H1 (cell line): ENCODE results near the gene HHIPL2. TPM values are rescaled to one million over a fixed set of nuclear protein-coding genes. Genes with fewer than 3 reads are reported as not detected.

Experiments used
- CTCF ChIA-PET: fragments of 300-600 bp; sonication (Branson Sonifier 250); formaldehyde crosslinking; loops from one replicate; lab custom pipeline; 2021; ENCODE audit not compliant: partially characterized antibody; lab: Charles Lee
- POLR2A ChIA-PET: fragments of 300-600 bp; sonication (Branson Sonifier 250); formaldehyde crosslinking; loops from one replicate; lab custom pipeline; 2021; ENCODE audit warnings: inconsistent platforms; ENCODE audit not compliant: partially characterized antibody; lab: Charles Lee
- DNase-seq, 2 experiments: peaks; one replicate each; pipeline versions ENCODE4 v3.0.0 to v3.0.0-alpha.2; 2010 to 2022; ENCODE audit warnings: low spot score in 2 of 2, low read depth in 1 of 2, mixed read lengths in 1 of 2
- FAIRE-seq: peaks from 2 replicates; lab custom pipeline; 2011; peaks lifted over from hg19 to GRCh38; lab: Jason Lieb, UNC
- H2AFZ ChIP-seq: 2 replicates; pipeline ENCODE4 v1.8.1; 2012; ENCODE audit warnings: low read length, inconsistent platforms
- H2AK5ac ChIP-seq: 2 replicates; pipeline ENCODE4 v1.6.1; 2013; ENCODE audit warnings: low read depth, low read length
- H2BK120ac ChIP-seq: replicated peaks from 2 replicates; pipeline ENCODE3; 2013; ENCODE audit warnings: low read depth, low read length, inconsistent platforms
- H2BK12ac ChIP-seq: 2 replicates; pipeline ENCODE4 v1.6.1; 2013; ENCODE audit warnings: low read depth, low read length
- H2BK15ac ChIP-seq: 2 replicates; pipeline ENCODE4 v1.6.1; 2013; ENCODE audit warnings: low read length
- H2BK20ac ChIP-seq: 2 replicates; pipeline ENCODE4 v1.6.1; 2013; ENCODE audit warnings: low read length
- H2BK5ac ChIP-seq: 2 replicates; pipeline ENCODE4 v1.6.1; 2013; ENCODE audit warnings: low read depth, low read length
- H3K14ac ChIP-seq: 2 replicates; pipeline ENCODE4 v1.6.1; 2013; ENCODE audit warnings: inconsistent platforms; ENCODE audit not compliant: insufficient read length
- H3K18ac ChIP-seq: 2 replicates; pipeline ENCODE4 v1.6.1; 2013; ENCODE audit warnings: low read length; ENCODE audit errors: extremely low read depth
- H3K23ac ChIP-seq: 2 replicates; pipeline ENCODE4 v1.6.1; 2013; ENCODE audit warnings: inconsistent platforms; ENCODE audit not compliant: insufficient read length
- H3K23me2 ChIP-seq: 2 replicates; pipeline ENCODE4 v1.6.1; 2013; ENCODE audit warnings: low read depth, low read length
- H3K27ac ChIP-seq: 2 replicates; pipeline ENCODE4 v1.6.1; 2011; ENCODE audit warnings: low read depth, low read length, inconsistent platforms
- H3K27me3 ChIP-seq, 4 experiments: replicated peaks in 1 of 4; 1 replicate in 1 of 4; 2 replicates in 3 of 4; pipeline versions ENCODE4 v1.6.1 to v1.8.1; 2011 to 2013; ENCODE audit warnings: low read length in 3 of 4, mild to moderate bottlenecking in 3 of 4, inconsistent platforms in 2 of 4, mixed read lengths in 2 of 4, moderate library complexity in 1 of 4; ENCODE audit not compliant: control insufficient read depth in 3 of 4, insufficient read depth in 3 of 4; ENCODE audit errors: extremely low read depth in 1 of 4
- H3K36me3 ChIP-seq, 4 experiments: 2 replicates each; pipeline versions ENCODE4 v1.6.1 to v1.8.1; 2011 to 2013; ENCODE audit warnings: mild to moderate bottlenecking in 4 of 4, low read length in 3 of 4, moderate library complexity in 2 of 4, control low read depth in 1 of 4, inconsistent platforms in 1 of 4; ENCODE audit not compliant: insufficient read depth in 4 of 4, control insufficient read depth in 2 of 4
- H3K4ac ChIP-seq: replicated peaks from 2 replicates; pipeline ENCODE3; 2013; ENCODE audit warnings: low read length, low read depth, mixed read lengths, inconsistent platforms; ENCODE audit not compliant: insufficient read length
- H3K4me1 ChIP-seq, 4 experiments: replicated peaks in 1 of 4; 1 replicate in 1 of 4; 2 replicates in 3 of 4; pipeline versions ENCODE4 v1.6.1 to v1.8.1; 2011 to 2013; ENCODE audit warnings: low read length in 3 of 4, inconsistent platforms in 2 of 4, mixed read lengths in 1 of 4; ENCODE audit not compliant: insufficient read depth in 4 of 4, control insufficient read depth in 3 of 4
- H3K4me2 ChIP-seq, 2 experiments: 2 replicates each; pipeline versions ENCODE4 v1.6.1 to v1.8.1; 2011 to 2013; ENCODE audit warnings: low read depth in 2 of 2, low read length in 2 of 2, control low read depth in 1 of 2, inconsistent platforms in 1 of 2, mild to moderate bottlenecking in 1 of 2; ENCODE audit not compliant: insufficient read depth in 1 of 2
- H3K4me3 ChIP-seq, 4 experiments: fragments of 200-600, 300-600 bp in 1 of 4; sonication (generic), shearing (Covaris generic), sonication (Bioruptor Twin) in 1 of 4; 2 replicates each; pipeline versions ENCODE4 v1.5.1 to v1.8.1; 2011 to 2016; ENCODE audit warnings: low read length in 4 of 4, low read depth in 3 of 4, control low read depth in 2 of 4, inconsistent platforms in 2 of 4, mild to moderate bottlenecking in 2 of 4, mixed read lengths in 1 of 4, moderate library complexity in 1 of 4; ENCODE audit not compliant: insufficient read depth in 2 of 4; ENCODE audit errors: extremely low read depth in 1 of 4
- H3K56ac ChIP-seq: replicated peaks from 2 replicates; pipeline ENCODE3; 2013; ENCODE audit warnings: low read depth, mild to moderate bottlenecking, mixed read lengths, low read length, inconsistent platforms; ENCODE audit not compliant: insufficient read length
- H3K79me1 ChIP-seq: 2 replicates; pipeline ENCODE4 v1.6.1; 2013; ENCODE audit warnings: low read depth, low read length, control low read depth
- H3K79me2 ChIP-seq, 2 experiments: 2 replicates each; pipeline versions ENCODE4 v1.6.1 to v1.8.1; 2012 to 2013; ENCODE audit warnings: low read length in 2 of 2, mild to moderate bottlenecking in 2 of 2, inconsistent platforms in 1 of 2; ENCODE audit not compliant: insufficient read depth in 2 of 2, control insufficient read depth in 1 of 2
- H3K9ac ChIP-seq, 4 experiments: replicated peaks in 1 of 4; 1 replicate in 1 of 4; 2 replicates in 3 of 4; pipeline versions ENCODE4 v1.6.1 to v1.8.1; 2011 to 2013; ENCODE audit warnings: low read depth in 3 of 4, low read length in 3 of 4, control low read depth in 2 of 4, mild to moderate bottlenecking in 2 of 4, moderate library complexity in 2 of 4, inconsistent platforms in 1 of 4; ENCODE audit errors: extremely low read depth in 1 of 4
- H3K9me3 ChIP-seq, 2 experiments: 2 replicates each; pipeline versions ENCODE4 v1.6.1 to v1.8.1; 2012 to 2013; ENCODE audit warnings: mild to moderate bottlenecking in 2 of 2, moderate library complexity in 2 of 2, control low read depth in 1 of 2, inconsistent platforms in 1 of 2, low read depth in 1 of 2, low read length in 1 of 2, mixed read lengths in 1 of 2; ENCODE audit not compliant: insufficient read depth in 2 of 2
- H4K20me1 ChIP-seq, 2 experiments: replicated peaks in 1 of 2; 2 replicates each; pipeline versions ENCODE3 to v1.8.1; 2011 to 2013; ENCODE audit warnings: inconsistent platforms in 2 of 2, low read length in 2 of 2, mild to moderate bottlenecking in 1 of 2; ENCODE audit not compliant: insufficient read depth in 2 of 2, control insufficient read depth in 1 of 2
- H4K5ac ChIP-seq: 2 replicates; pipeline ENCODE4 v1.6.1; 2013; ENCODE audit warnings: low read length, low read depth, mixed read lengths, inconsistent platforms; ENCODE audit not compliant: insufficient read length
- H4K8ac ChIP-seq: 2 replicates; pipeline ENCODE4 v1.8.0; 2013; ENCODE audit warnings: mild to moderate bottlenecking, moderate library complexity, low read length, inconsistent platforms; ENCODE audit not compliant: insufficient read depth; ENCODE audit errors: extremely low read depth
- H4K91ac ChIP-seq: replicated peaks from 2 replicates; pipeline ENCODE3; 2013; ENCODE audit warnings: low read length, mixed read lengths, inconsistent platforms; ENCODE audit not compliant: insufficient read length
- ATF3 ChIP-seq: IDR thresholded peaks from 2 replicates; pipeline ENCODE4 v1.6.1; 2011; ENCODE audit warnings: low read depth, mild to moderate bottlenecking, low read length; ENCODE audit not compliant: insufficient read depth
- BCL11A ChIP-seq, 2 experiments: IDR thresholded peaks; one replicate each; pipeline ENCODE4 v1.6.1; 2011; ENCODE audit warnings: low read depth in 2 of 2, low read length in 2 of 2, mild to moderate bottlenecking in 2 of 2
- CBX5 ChIP-seq: fragments of 300-800, 300-1000 bp; sonication (generic); IDR thresholded peaks from 2 replicates; pipeline ENCODE4 v1.7.1; 2016; ENCODE audit warnings: antibody characterized with exemption, low read length, low read depth
- CEBPB ChIP-seq: IDR thresholded peaks from 2 replicates; pipeline ENCODE4 v1.6.1; 2012; ENCODE audit warnings: low read depth, low read length
- CREB1 ChIP-seq: IDR thresholded peaks from 2 replicates; pipeline ENCODE4 v1.6.1; 2012; ENCODE audit warnings: inconsistent platforms
- EGR1 ChIP-seq: IDR thresholded peaks from 2 replicates; pipeline ENCODE4 v1.6.1; 2011; ENCODE audit warnings: low read depth, low read length, borderline replicate concordance
- GABPA ChIP-seq: IDR thresholded peaks from 2 replicates; pipeline ENCODE4 v1.6.1; 2011; ENCODE audit warnings: mild to moderate bottlenecking, low read length, moderate library complexity, borderline replicate concordance; ENCODE audit not compliant: insufficient read depth
- HDAC2 ChIP-seq, 2 experiments: fragments of 300-600 bp in 1 of 2; sonication (generic) in 1 of 2; IDR thresholded peaks; 2 replicates each; pipeline ENCODE4 v1.6.1; 2011 to 2012; ENCODE audit warnings: low read depth in 2 of 2, low read length in 2 of 2, mild to moderate bottlenecking in 2 of 2, moderate library complexity in 2 of 2, borderline replicate concordance in 1 of 2, inconsistent platforms in 1 of 2
- KDM5A ChIP-seq: fragments of 200-600 bp; IDR thresholded peaks from 2 replicates; pipeline ENCODE4 v1.7.1; 2012; ENCODE audit warnings: mild to moderate bottlenecking, low read length, inconsistent platforms, mixed read lengths
- RAD21 ChIP-seq, 2 experiments: IDR thresholded peaks in 1 of 2; conservative IDR thresholded peaks in 1 of 2; 2 replicates each; pipeline ENCODE4 v1.6.1; 2011; ENCODE audit warnings: low read depth in 2 of 2, low read length in 2 of 2, improper control_type of control experiment in 1 of 2, inconsistent platforms in 1 of 2, mild to moderate bottlenecking in 1 of 2, moderate library complexity in 1 of 2
- RNF2 ChIP-seq: fragments of 200-900, 300-1000 bp; sonication (generic); IDR thresholded peaks from 2 replicates; pipeline ENCODE4 v1.7.1; 2016; ENCODE audit warnings: borderline replicate concordance, low read depth, mild to moderate bottlenecking, antibody characterized with exemption, low read length; ENCODE audit not compliant: poor library complexity, severe bottlenecking; ENCODE audit errors: missing control alignments
- SP2 ChIP-seq: IDR thresholded peaks from 2 replicates; pipeline ENCODE4 v1.6.1; 2012; ENCODE audit warnings: mild to moderate bottlenecking, low read length, inconsistent platforms
- TAF7 ChIP-seq: optimal IDR thresholded peaks from 2 replicates; pipeline ENCODE3; 2011; ENCODE audit warnings: low read depth, mild to moderate bottlenecking, inconsistent platforms, low read length, moderate library complexity, borderline replicate concordance
- WGBS, 2 experiments: shearing (Covaris generic) in 1 of 2; methylation state at CpG; one replicate each; pipeline versions ENCODE4 v1.1.6 to v1.1.7; 2013 to 2015; ENCODE audit warnings: low lambda C conversion rate in 2 of 2, mixed read lengths in 2 of 2, inconsistent platforms in 1 of 2, low coverage in 1 of 2, missing lambda C conversion rate in 1 of 2; ENCODE audit not compliant: insufficient replicate concordance in 2 of 2, insufficient coverage in 1 of 2, insufficient read length in 1 of 2; ENCODE audit errors: extremely low coverage in 1 of 2, missing lambda C conversion rate in 1 of 2; 5-methylcytosine and 5-hydroxymethylcytosine counted together
- polyA plus RNA-seq, 7 experiments: library from polyadenylated mRNA; depleted of rRNA in 3 of 7; stranded (reverse) in 5 of 7; unstranded in 2 of 7; fragments of >200 nt in 5 of 7; fragments of 200-250 nt in 2 of 7; gene quantifications; 1 replicate in 5 of 7; 2 replicates in 1 of 7; 4 replicates in 1 of 7; pipeline versions ENCODE4 v1.2.1 to v1.2.3, GENCODE V29; 2011 to 2013; ENCODE audit warnings: missing spikeins in 2 of 7, mixed read lengths in 2 of 7
- total RNA-seq: library from RNA; stranded (reverse); fragmentation: NEBNext Ultra II Directional; extraction: Animal tissue kit (Norgen Biotek cat#: 25700); gene quantifications from 2 replicates; pipeline ENCODE4 v1.2.1, GENCODE V29; 2021

The HHIPL2 gene
- total and polyA plus RNA-seq, 2 of the 8 experiments (the other 6 are each of a cell fraction or from before 2014, with no cell fraction given), result 0.08 TPM; not detected in 1

GRCh38 chr1:222540598-222540995, 7.3 kb downstream of the HHIPL2 start:
- no peak overlapping the region for H3K23ac ChIP-seq
- H3K56ac ChIP-seq, result no peak overlapping the region
- H3K27me3 ChIP-seq, result no peaks in the 10 kb centered on the region
- WGBS, 2 experiments, result 88% methylated on average over 2 of the region's 2 CpGs; no CpG with 5 or more reads in 1 of the 2 experiments
- no peak overlapping the region for H2BK5ac ChIP-seq
- no peak overlapping the region for H4K5ac ChIP-seq
- H2AK5ac ChIP-seq, result no peak overlapping the region
- no peaks in the 10 kb centered on the region for H3K36me3 ChIP-seq
- H3K79me2 ChIP-seq, result no peaks in the 10 kb centered on the region
- FAIRE-seq (no peak), DNase-seq (no peak)
- no peak overlapping the region for H4K91ac ChIP-seq
- no peak overlapping the region for H3K27ac ChIP-seq
- H3K4me1 ChIP-seq, result no peaks in the 10 kb centered on the region
- no peak overlapping the region for H3K4me3 ChIP-seq
- no peak overlapping the region for H2BK120ac ChIP-seq
- no peak overlapping the region for H2AFZ ChIP-seq
- H4K20me1 ChIP-seq, result no peaks in the 10 kb centered on the region
- no peak overlapping the region for H2BK20ac ChIP-seq
- POLR2A ChIA-PET, result interaction anchor here (1.0 kb wide), 1 partner anchor 16 kb away, joined by 3 read pairs; no protein-coding TSS in a partner anchor
- CTCF ChIA-PET, result interaction anchor here (1.8 to 2.3 kb wide), 2 partner anchors 15 to 86 kb away, joined by 4 to 5 read pairs; no protein-coding TSS in a partner anchor
- H3K4me2 ChIP-seq, result no peak overlapping the region
- H2BK12ac ChIP-seq, result no peak overlapping the region
- no peaks in the 10 kb centered on the region for H3K23me2 ChIP-seq
- H3K9me3 ChIP-seq, result no peaks in the 10 kb centered on the region
- no peaks in the 10 kb centered on the region for H3K79me1 ChIP-seq
- no peak overlapping the region for H3K18ac ChIP-seq
- TF ChIP-seq HDAC2 (IDR thresholded peaks at IDR 0.05; ENCODE audit: borderline replicate concordance in 1 of 2, low read depth in 2 of 2, low read length in 2 of 2) (no peak), BCL11A (IDR thresholded peaks at IDR 0.05; ENCODE audit: low read depth in 2 of 2, low read length in 2 of 2) (no peak), SP2 (no peak), TAF7 (no peak), CBX5 (no peak), CEBPB (no peak), RNF2 (no peak), ATF3 (no peak), CREB1 (no peak), RAD21 (IDR thresholded peaks at IDR 0.05 in 1 of 2, conservative IDR thresholded peaks at IDR 0.05 in 1 of 2; ENCODE audit: low read depth in 2 of 2, low read length in 2 of 2) (no peak), EGR1 (no peak), GABPA (no peak), KDM5A (no peak)
- TF ChIP-seq, all 59 proteins: peak for 0
- H2BK15ac ChIP-seq, result no peak overlapping the region
- H3K4ac ChIP-seq, result no peak overlapping the region
- H4K8ac ChIP-seq, result no peak overlapping the region
- no peak overlapping the region for H3K9ac ChIP-seq
- no peak overlapping the region for H3K14ac ChIP-seq
